ENCODE measurements around the gene HIF3A. TPM values are rescaled to one million over a fixed set of nuclear protein-coding genes. Genes with fewer than 3 reads are reported as not detected.

The HIF3A gene
- total RNA-seq, 1 experiment from 2014 or later, result not detected

DNA sequence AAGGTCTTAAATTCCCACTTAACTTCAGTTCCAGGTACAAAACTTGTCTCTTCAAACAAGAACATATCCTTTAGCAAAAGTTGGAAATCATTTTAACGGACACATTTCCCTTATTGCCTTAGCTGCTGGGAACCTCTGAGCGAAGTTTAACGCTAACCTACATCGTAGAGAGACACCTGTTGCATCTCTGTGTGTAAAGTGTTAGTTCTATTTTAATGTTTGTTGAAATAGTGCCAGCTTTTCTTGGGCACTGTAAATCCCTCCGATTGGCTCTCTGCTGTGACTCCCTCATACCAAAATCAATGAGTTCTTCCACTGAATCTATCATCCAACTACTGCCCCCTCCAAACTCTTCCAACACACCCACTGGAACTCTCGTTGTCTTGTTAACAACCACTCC, 2.3 kb upstream of the HIF3A start:
- Histone ChIP-seq H3K4me3 (no peak overlapping the region), H2AFZ (no peak overlapping the region), H3K9me3 (ENCODE audit: insufficient read depth, low read depth) (peaks cover 7% of the 10 kb centered on the region; the same call in 1 of the 2 replicates), H3K27ac (no peak overlapping the region), H4K20me1 (ENCODE audit: insufficient read depth) (no peaks in the 10 kb centered on the region), H3K9me2 (ENCODE audit: insufficient read depth) (no peaks in the 10 kb centered on the region), H3F3A (ENCODE audit: insufficient read depth, low read depth) (peaks cover 18% of the 10 kb centered on the region), H3K36me3 (ENCODE audit: low read depth) (no peaks in the 10 kb centered on the region), H3K79me2 (ENCODE audit: low read depth) (no peaks in the 10 kb centered on the region), H3K4me1 (replicated peaks; ENCODE audit: insufficient read depth) (peaks cover 18% of the 10 kb centered on the region), H3K4me2 (no peak overlapping the region), H3K27me3 (ENCODE audit: insufficient read depth, low read depth) (peaks cover 17% of the 10 kb centered on the region; the same call in 1 of the 2 replicates)
- TF ChIP-seq, protein P1, sequence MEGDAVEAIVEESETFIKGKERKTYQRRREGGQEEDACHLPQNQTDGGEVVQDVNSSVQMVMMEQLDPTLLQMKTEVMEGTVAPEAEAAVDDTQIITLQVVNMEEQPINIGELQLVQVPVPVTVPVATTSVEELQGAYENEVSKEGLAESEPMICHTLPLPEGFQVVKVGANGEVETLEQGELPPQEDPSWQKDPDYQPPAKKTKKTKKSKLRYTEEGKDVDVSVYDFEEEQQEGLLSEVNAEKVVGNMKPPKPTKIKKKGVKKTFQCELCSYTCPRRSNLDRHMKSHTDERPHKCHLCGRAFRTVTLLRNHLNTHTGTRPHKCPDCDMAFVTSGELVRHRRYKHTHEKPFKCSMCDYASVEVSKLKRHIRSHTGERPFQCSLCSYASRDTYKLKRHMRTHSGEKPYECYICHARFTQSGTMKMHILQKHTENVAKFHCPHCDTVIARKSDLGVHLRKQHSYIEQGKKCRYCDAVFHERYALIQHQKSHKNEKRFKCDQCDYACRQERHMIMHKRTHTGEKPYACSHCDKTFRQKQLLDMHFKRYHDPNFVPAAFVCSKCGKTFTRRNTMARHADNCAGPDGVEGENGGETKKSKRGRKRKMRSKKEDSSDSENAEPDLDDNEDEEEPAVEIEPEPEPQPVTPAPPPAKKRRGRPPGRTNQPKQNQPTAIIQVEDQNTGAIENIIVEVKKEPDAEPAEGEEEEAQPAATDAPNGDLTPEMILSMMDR (conservative IDR thresholded peaks at IDR 0.05), result no peak
- TF ChIP-seq EZH2 (IDR thresholded peaks at IDR 0.05; ENCODE audit: low read depth), result no peak
- ChIA-PET CTCF (no interaction called here), POLR2A (ENCODE audit: unreplicated experiment) (no interaction called here)
- intact Hi-C loops (cut with micrococcal nuclease; ENCODE audit: unreplicated experiment), result no loop called here
- no TSS peak for BruUV-seq (replicated peaks)
- DNase-seq, result no peak

DNA sequence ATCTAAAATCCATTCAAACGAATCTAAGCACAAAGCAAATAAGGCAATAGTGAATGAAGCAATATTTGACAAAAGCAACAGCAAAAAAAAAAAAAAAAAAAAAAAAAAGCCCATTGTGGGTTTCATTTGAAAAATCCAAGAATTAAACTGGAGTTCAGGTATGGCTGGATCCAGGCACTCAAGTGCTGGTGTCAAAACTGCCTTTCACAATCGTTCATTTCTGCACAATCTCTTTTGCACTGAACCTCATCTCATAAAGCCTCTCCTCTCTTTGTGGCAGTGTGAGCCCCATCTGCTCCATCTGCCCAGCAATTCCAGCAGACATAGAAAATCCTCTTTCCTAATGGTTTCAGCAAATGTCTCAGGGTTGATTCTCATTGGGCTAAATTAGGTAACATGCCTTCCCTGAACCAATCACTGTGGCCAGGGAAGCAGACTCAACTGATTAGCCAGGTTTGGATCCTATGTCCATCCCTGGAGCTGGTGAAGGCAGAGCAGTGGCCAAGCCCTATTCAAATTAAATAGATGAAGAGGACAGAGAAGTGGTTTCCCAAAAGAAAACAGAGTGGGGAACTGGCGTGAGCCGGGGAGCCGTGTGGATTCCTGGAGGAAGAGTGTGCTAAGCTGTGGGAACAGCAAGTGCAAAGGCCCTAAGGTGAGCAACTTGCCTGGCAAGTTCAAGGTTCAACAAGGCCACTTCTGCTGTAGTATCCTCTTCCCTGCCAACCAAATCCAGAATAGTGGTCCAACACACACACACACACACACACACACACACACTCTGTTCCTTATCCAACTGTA, 1.2 kb upstream of the HIF3A start:
- Histone ChIP-seq H3F3A (ENCODE audit: insufficient read depth, low read depth) (peaks cover 18% of the 10 kb centered on the region; the same call in 1 of the 2 replicates), H3K27ac (no peak overlapping the region), H3K4me3 (no peak overlapping the region), H3K36me3 (ENCODE audit: low read depth) (no peaks in the 10 kb centered on the region), H3K27me3 (ENCODE audit: insufficient read depth, low read depth) (peaks cover 17% of the 10 kb centered on the region; the same call in 1 of the 2 replicates), H3K79me2 (ENCODE audit: low read depth) (no peaks in the 10 kb centered on the region), H3K9me3 (ENCODE audit: insufficient read depth, low read depth) (no peaks in the 10 kb centered on the region), H3K4me1 (replicated peaks; ENCODE audit: insufficient read depth) (peaks cover 18% of the 10 kb centered on the region), H4K20me1 (ENCODE audit: insufficient read depth) (no peaks in the 10 kb centered on the region), H3K4me2 (no peak overlapping the region), H2AFZ (no peak overlapping the region), H3K9me2 (ENCODE audit: insufficient read depth) (no peaks in the 10 kb centered on the region)
- POLR2A ChIA-PET (ENCODE audit: unreplicated experiment), result no interaction called here
- DNase-seq, result no peak
- intact Hi-C loops (cut with micrococcal nuclease; ENCODE audit: unreplicated experiment), result loop anchor here (5.0 kb wide), 1 partner anchor 77 kb away; no protein-coding TSS in a partner anchor
- TF ChIP-seq, protein P1 (conservative IDR thresholded peaks at IDR 0.05), result no peak
- no peak for TF ChIP-seq EZH2 (IDR thresholded peaks at IDR 0.05; ENCODE audit: low read depth)
- BruUV-seq (replicated peaks), result no TSS peak
- CTCF ChIA-PET, result no interaction called here

DNA sequence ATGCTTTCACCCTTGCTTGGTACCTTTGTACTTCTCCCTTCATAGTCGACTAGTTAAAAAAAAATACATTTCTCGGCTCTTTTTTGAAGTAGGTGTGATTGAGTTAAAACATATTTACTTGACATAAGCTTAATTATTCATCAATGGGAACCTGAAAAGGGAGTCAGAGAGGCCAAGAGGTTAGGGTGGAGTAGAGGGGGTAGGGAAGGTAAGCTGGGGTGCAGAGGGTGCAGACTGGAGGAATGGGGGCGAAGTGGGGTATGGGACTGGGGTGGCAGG, 701 bp upstream of the HIF3A start:
- no peak overlapping the region for H3K4me3 ChIP-seq
- ChIA-PET POLR2A (ENCODE audit: unreplicated experiment) (no interaction called here), CTCF (interaction anchor here (0.5 kb wide), 1 partner anchor 365 kb away, joined by 7 read pairs; the partner anchor contains the start of gene DACT3)
- H3F3A ChIP-seq (ENCODE audit: insufficient read depth, low read depth), result peaks cover 18% of the 10 kb centered on the region; the same call in 1 of the 2 replicates
- DNase-seq, result no peak
- H2AFZ ChIP-seq, result no peak overlapping the region
- no peaks in the 10 kb centered on the region for H3K79me2 ChIP-seq (ENCODE audit: low read depth)
- TF ChIP-seq, protein P1 (conservative IDR thresholded peaks at IDR 0.05), result no peak
- no peak for TF ChIP-seq EZH2 (IDR thresholded peaks at IDR 0.05; ENCODE audit: low read depth)
- no peaks in the 10 kb centered on the region for H3K36me3 ChIP-seq (ENCODE audit: low read depth)
- peaks cover 17% of the 10 kb centered on the region; the same call in 1 of the 2 replicates for H3K27me3 ChIP-seq (ENCODE audit: insufficient read depth, low read depth)
- no peaks in the 10 kb centered on the region for H3K9me3 ChIP-seq (ENCODE audit: insufficient read depth, low read depth)
- no peaks in the 10 kb centered on the region for H3K9me2 ChIP-seq (ENCODE audit: insufficient read depth)
- no peaks in the 10 kb centered on the region for H4K20me1 ChIP-seq (ENCODE audit: insufficient read depth)
- no peak overlapping the region for H3K4me2 ChIP-seq
- BruUV-seq (replicated peaks), result no TSS peak
- no peak overlapping the region for H3K27ac ChIP-seq
- peaks cover 18% of the 10 kb centered on the region for H3K4me1 ChIP-seq (replicated peaks; ENCODE audit: insufficient read depth)
- intact Hi-C loops (cut with micrococcal nuclease; ENCODE audit: unreplicated experiment), result loop anchor here (5.0 kb wide), 1 partner anchor 76 kb away; no protein-coding TSS in a partner anchor

Measured in PC-9 (cell line).